KMS-11 (cell line): ENCODE data around the gene RC3H1.
"Not testable (repeated sequence)": the region's sequence is repeated elsewhere in the genome, so short reads cannot be mapped to it uniquely, and the experiment has no call there.

ENCODE experiments used
- H2AFZ ChIP-seq: fragments of 200-600 bp; sonication (generic); 2 replicates; pipeline ENCODE4 v1.6.1; 2016; ENCODE audit warnings: antibody characterized with exemption, mixed run types, low read depth
- H3K27ac ChIP-seq: fragments of 200-600 bp; sonication (generic); 2 replicates; pipeline ENCODE4 v1.6.1; 2016; ENCODE audit warnings: mild to moderate bottlenecking, mixed run types
- H3K27me3 ChIP-seq: fragments of 200-600 bp; sonication (generic); 2 replicates; pipeline ENCODE4 v1.6.1; 2017; ENCODE audit warnings: mild to moderate bottlenecking, low read depth, mixed run types, moderate library complexity; ENCODE audit not compliant: insufficient read depth
- H3K36me3 ChIP-seq: fragments of 200-600 bp; sonication (generic); 2 replicates; pipeline ENCODE4 v1.6.1; 2017; ENCODE audit warnings: mild to moderate bottlenecking, mixed run types; ENCODE audit not compliant: insufficient read depth
- H3K4me1 ChIP-seq: fragments of 200-600 bp; sonication (generic); 2 replicates; pipeline ENCODE4 v1.6.1; 2016; ENCODE audit warnings: mild to moderate bottlenecking, low read depth, mixed run types; ENCODE audit not compliant: poor library complexity, severe bottlenecking
- H3K4me2 ChIP-seq: fragments of 200-600 bp; sonication (generic); 2 replicates; pipeline ENCODE4 v1.7.0; 2016; ENCODE audit warnings: mild to moderate bottlenecking, mixed run types
- H3K4me3 ChIP-seq: fragments of 200-600 bp; sonication (generic); IDR thresholded peaks from 2 replicates; pipeline ENCODE4 v1.6.1; 2017; ENCODE audit warnings: low read depth, low read length, mixed read lengths; ENCODE audit not compliant: insufficient read depth
- H3K79me2 ChIP-seq: fragments of 200-600 bp; sonication (generic); 2 replicates; pipeline ENCODE4 v1.6.1; 2016; ENCODE audit warnings: low read depth, mixed run types; ENCODE audit not compliant: insufficient read depth
- H3K9ac ChIP-seq: fragments of 200-600 bp; sonication (generic); 2 replicates; pipeline ENCODE4 v1.6.1; 2016; ENCODE audit warnings: mild to moderate bottlenecking, mixed run types
- H4K20me1 ChIP-seq: fragments of 200-600 bp; sonication (generic); 2 replicates; pipeline ENCODE4 v1.6.1; 2016; ENCODE audit warnings: mild to moderate bottlenecking, mixed run types; ENCODE audit not compliant: insufficient read depth
- CTCF ChIP-seq: fragments of 200-600 bp; sonication (generic); conservative IDR thresholded peaks from 2 replicates; pipeline ENCODE4 v1.6.1; 2017; ENCODE audit warnings: low read depth, mild to moderate bottlenecking, antibody characterized with exemption, low read length, moderate library complexity, mixed read lengths

The RC3H1 gene

GRCh38 chr1:173948594-173948993 lies 73.6 kb downstream of the RC3H1 start:
- no peak for TF ChIP-seq CTCF
- no peaks in the 10 kb centered on the region for H4K20me1 ChIP-seq
- no peaks in the 10 kb centered on the region for H3K4me1 ChIP-seq
- H2AFZ ChIP-seq = no peak overlapping the region
- no peaks in the 10 kb centered on the region for H3K79me2 ChIP-seq
- no peak overlapping the region for H3K4me3 ChIP-seq
- no peak overlapping the region for H3K4me2 ChIP-seq
- no peaks in the 10 kb centered on the region for H3K27me3 ChIP-seq
- H3K9ac ChIP-seq = no peak overlapping the region
- no peak overlapping the region for H3K27ac ChIP-seq
- peaks cover 8% of the 10 kb centered on the region; the same call in 1 of the 2 replicates for H3K36me3 ChIP-seq

- Histone ChIP-seq H3K9ac (no peak overlapping the region), H3K4me3 (no peak overlapping the region), H3K27ac (no peak overlapping the region), H4K20me1 (no peaks in the 10 kb centered on the region), H3K4me2 (no peak overlapping the region), H2AFZ (no peak overlapping the region), H3K36me3 (peaks cover 8% of the 10 kb centered on the region; the same call in 1 of the 2 replicates), H3K27me3 (no peaks in the 10 kb centered on the region), H3K4me1 (no peaks in the 10 kb centered on the region), H3K79me2 (no peaks in the 10 kb centered on the region)
- TF ChIP-seq CTCF = no peak
These were observed 75.7 kb downstream of the RC3H1 start for GRCh38 chr1:173946380-173946921.

GRCh38 chr1:173937062-173937461 lies 85.1 kb downstream of the RC3H1 start:
- Histone ChIP-seq H3K36me3 (peaks cover 32% of the 10 kb centered on the region; the same call in 1 of the 2 replicates), H4K20me1 (no peaks in the 10 kb centered on the region), H3K79me2 (no peaks in the 10 kb centered on the region), H3K9ac (no peak overlapping the region), H3K4me3 (no peak overlapping the region), H3K4me1 (no peaks in the 10 kb centered on the region), H3K4me2 (no peak overlapping the region), H3K27me3 (no peaks in the 10 kb centered on the region), H2AFZ (no peak overlapping the region), H3K27ac (no peak overlapping the region)
- TF ChIP-seq CTCF = no peak

- Histone ChIP-seq H3K4me3 (no peak overlapping the region), H3K9ac (no peak overlapping the region), H3K27ac (no peak overlapping the region), H3K79me2 (no peaks in the 10 kb centered on the region), H3K27me3 (no peaks in the 10 kb centered on the region), H4K20me1 (no peaks in the 10 kb centered on the region), H2AFZ (no peak overlapping the region), H3K4me2 (no peak overlapping the region), H3K36me3 (peaks cover 14% of the 10 kb centered on the region; the same call in 1 of the 2 replicates), H3K4me1 (no peaks in the 10 kb centered on the region)
- no peak for TF ChIP-seq CTCF
These were observed 87.7 kb downstream of the RC3H1 start for GRCh38 chr1:173934440-173934839.

- not testable (repeated sequence) for H4K20me1 ChIP-seq, H3K79me2 ChIP-seq, H3K27me3 ChIP-seq, H3K4me2 ChIP-seq, H3K36me3 ChIP-seq, H3K9ac ChIP-seq, H2AFZ ChIP-seq, H3K4me1 ChIP-seq, H3K27ac ChIP-seq, H3K4me3 ChIP-seq
These were observed 91.6 kb downstream of the RC3H1 start for GRCh38 chr1:173930541-173930940.
